GM13976 (cell line): ENCODE data around the gene CDCA7.

ENCODE experiments used
- DNase-seq: peaks from one replicate; pipeline ENCODE4 v3.0.0; 2012; ENCODE audit warnings: low spot score
- CTCF ChIP-seq: IDR thresholded peaks from 2 replicates; pipeline ENCODE4 v1.5.1; 2012; ENCODE audit warnings: borderline replicate concordance, mild to moderate bottlenecking; ENCODE audit not compliant: insufficient read depth; ENCODE audit errors: extremely low read depth, missing control alignments, control extremely low read depth
- in situ Hi-C: fragments of 300-500 bp; cut with MboI; formaldehyde crosslinking; loops from one replicate; pipeline ENCODE4 v1.12.0; 2022; ENCODE audit warnings: low sequenced_read_pairs, mixed read lengths, inconsistent platforms; ENCODE audit not compliant: unreplicated experiment

The CDCA7 gene

GRCh38 chr2:173350383-173350782 is 4.3 kb upstream of the CDCA7 start:
- TF ChIP-seq CTCF, result no peak
- in situ Hi-C loops, result no loop called here
- no peak for DNase-seq

- in situ Hi-C loops, result no loop called here
- TF ChIP-seq CTCF, result no peak
- DNase-seq, result no peak
Measured at GRCh38 chr2:173351879-173352278, 2.8 kb upstream of the CDCA7 start.

- DNase-seq, result no peak
- no peak for TF ChIP-seq CTCF
- in situ Hi-C loops, result no loop called here
Measured at GRCh38 chr2:173353556-173353955, 1.1 kb upstream of the CDCA7 start.

- in situ Hi-C loops, result no loop called here
- no peak for TF ChIP-seq CTCF
- peak; percentile 32 for DNase-seq
Measured at GRCh38 chr2:173354073-173354581, 545 bp upstream of the CDCA7 start.

GRCh38 chr2:173355132-173355865 is 627 bp downstream of the CDCA7 start:
- no peak for TF ChIP-seq CTCF
- DNase-seq, result peak; percentile 63
- in situ Hi-C loops, result no loop called here

GRCh38 chr2:173355866-173356508 is 1.3 kb downstream of the CDCA7 start:
- no peak for DNase-seq
- no peak for TF ChIP-seq CTCF
- in situ Hi-C loops, result no loop called here

GRCh38 chr2:173357346-173357745 is 2.7 kb downstream of the CDCA7 start:
- in situ Hi-C loops, result no loop called here
- no peak for TF ChIP-seq CTCF
- DNase-seq, result no peak
